ENCODE results near the gene PRSS2. TPM values are rescaled to one million over a fixed set of nuclear protein-coding genes. Genes with fewer than 3 reads are reported as not detected.
"Not testable (repeated sequence)": the region's sequence is repeated elsewhere in the genome, so short reads cannot be mapped to it uniquely, and the experiment has no call there.

Gene PRSS2
- total RNA-seq, 4 donors from 2014 or later, result 2.5 to 78.0 (median 12.0) TPM

DNA sequence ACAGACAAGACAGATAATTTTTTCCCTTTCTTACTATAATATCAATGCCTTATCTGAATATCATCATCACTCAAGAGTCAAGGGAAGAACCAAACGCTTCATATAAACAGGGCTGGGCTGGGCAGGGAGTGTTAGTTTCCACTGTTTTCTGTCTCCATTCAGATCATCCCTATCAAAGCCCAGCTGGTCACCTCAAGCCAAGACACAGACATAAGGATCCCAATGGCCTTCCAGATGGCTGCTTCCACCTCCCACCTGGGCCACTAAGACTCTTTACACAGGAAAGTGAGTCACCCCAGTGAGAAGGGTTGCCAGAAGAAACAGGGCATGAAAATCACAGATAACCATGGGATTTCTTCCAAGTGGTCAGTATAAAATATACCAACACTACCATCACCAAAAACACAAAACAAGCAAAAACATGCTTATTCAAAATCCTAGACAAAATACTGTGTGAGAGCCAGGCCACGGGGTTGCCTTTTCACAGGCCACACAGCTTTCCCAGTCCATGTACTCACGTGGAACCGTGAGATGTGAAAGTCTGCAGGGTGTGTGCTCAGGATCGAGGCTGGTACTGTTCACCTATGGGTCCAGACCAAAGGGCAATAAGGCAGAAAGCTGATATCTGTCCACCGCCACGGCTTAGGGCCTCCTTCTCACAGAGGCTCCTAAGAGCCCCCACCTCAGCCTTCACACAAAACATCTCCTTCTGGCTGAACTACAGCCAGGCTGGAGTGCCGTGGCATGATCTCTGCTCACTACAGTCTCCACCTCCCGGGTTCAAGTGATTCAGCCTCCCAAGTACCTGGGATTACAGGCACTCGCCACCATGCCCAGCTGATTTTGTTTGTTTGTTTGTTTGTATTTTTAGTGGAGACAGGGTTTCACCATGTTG lies 15.8 kb upstream of the PRSS2 start:
- Histone ChIP-seq H3K9me3 (no peaks in the 10 kb centered on the region), H3K4me1 (no peaks in the 10 kb centered on the region), H3K27ac (no peak overlapping the region), H3K4me3 (no peak overlapping the region), H3K27me3 (no peaks in the 10 kb centered on the region), H3K36me3 (no peaks in the 10 kb centered on the region)
- TF ChIP-seq, protein P1, sequence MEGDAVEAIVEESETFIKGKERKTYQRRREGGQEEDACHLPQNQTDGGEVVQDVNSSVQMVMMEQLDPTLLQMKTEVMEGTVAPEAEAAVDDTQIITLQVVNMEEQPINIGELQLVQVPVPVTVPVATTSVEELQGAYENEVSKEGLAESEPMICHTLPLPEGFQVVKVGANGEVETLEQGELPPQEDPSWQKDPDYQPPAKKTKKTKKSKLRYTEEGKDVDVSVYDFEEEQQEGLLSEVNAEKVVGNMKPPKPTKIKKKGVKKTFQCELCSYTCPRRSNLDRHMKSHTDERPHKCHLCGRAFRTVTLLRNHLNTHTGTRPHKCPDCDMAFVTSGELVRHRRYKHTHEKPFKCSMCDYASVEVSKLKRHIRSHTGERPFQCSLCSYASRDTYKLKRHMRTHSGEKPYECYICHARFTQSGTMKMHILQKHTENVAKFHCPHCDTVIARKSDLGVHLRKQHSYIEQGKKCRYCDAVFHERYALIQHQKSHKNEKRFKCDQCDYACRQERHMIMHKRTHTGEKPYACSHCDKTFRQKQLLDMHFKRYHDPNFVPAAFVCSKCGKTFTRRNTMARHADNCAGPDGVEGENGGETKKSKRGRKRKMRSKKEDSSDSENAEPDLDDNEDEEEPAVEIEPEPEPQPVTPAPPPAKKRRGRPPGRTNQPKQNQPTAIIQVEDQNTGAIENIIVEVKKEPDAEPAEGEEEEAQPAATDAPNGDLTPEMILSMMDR (IDR thresholded peaks at IDR 0.05), result no peak
- TF ChIP-seq EP300 (IDR thresholded peaks at IDR 0.05) (no peak), POLR2A (IDR thresholded peaks at IDR 0.05) (no peak)
- DNase-seq (ENCODE audit: low spot score in 2 of 2), result no peak
- WGBS, 2 donors, result 81 to 82% methylated on average over 10 of the region's 10 CpGs

DNA sequence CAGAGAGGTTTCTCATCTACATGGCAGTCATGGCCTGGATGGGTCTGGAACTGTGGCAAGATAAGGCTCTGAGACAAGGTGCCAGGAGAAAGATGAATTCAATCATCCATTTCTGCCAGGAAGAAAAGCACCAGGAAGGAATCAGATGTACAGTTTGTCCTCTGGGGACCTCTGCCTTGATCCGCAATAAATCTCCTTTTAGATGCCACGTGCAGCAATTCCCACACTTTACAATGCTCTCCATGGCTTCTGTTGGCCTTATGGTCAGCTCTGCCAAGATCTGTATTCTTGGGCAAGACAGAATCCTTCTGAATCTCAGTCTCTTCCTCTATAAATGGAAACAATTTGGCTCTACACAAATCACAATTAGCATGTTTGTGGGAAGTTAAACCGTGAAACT lies 12.5 kb upstream of the PRSS2 start:
- not testable (repeated sequence) for H3K9me3 ChIP-seq; H3K27ac ChIP-seq; H3K4me1 ChIP-seq; DNase-seq (ENCODE audit: low spot score in 2 of 2); H3K27me3 ChIP-seq; H3K36me3 ChIP-seq; H3K4me3 ChIP-seq
- 55 to 64% methylated on average over 3 of the region's 3 CpGs for WGBS, 2 donors

DNA sequence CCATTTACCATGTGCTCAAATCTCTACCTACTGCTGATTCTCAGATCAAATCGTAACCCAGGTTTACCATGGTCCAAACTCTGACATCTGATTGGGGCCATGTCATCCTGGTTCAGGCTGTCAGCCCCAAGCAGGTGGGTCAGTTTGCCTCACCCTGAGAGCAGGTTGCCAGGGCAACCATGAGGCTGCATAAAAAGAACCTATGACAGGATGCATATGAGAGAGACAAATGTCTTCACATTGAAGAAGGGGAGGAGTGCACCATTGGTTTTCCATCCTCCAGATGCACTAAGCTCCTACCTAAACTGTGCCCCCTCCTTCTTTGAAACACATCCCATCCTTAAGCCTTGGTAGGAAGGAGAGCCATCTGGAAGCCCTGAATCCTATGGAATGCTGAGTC lies 11.3 kb upstream of the PRSS2 start:
- no peaks in the 10 kb centered on the region for H3K4me1 ChIP-seq
- TF ChIP-seq, protein P1 (IDR thresholded peaks at IDR 0.05), result no peak
- no peak for TF ChIP-seq POLR2A (IDR thresholded peaks at IDR 0.05)
- TF ChIP-seq EP300 (IDR thresholded peaks at IDR 0.05), result no peak
- WGBS, 2 donors, result 87 to 95% methylated on average over 1 of the region's 1 CpG
- H3K36me3 ChIP-seq, result no peaks in the 10 kb centered on the region
- H3K4me3 ChIP-seq, result no peak overlapping the region
- no peak for DNase-seq (ENCODE audit: low spot score in 2 of 2)
- H3K27ac ChIP-seq, result no peak overlapping the region
- no peaks in the 10 kb centered on the region for H3K27me3 ChIP-seq
- H3K9me3 ChIP-seq, result no peaks in the 10 kb centered on the region

DNA sequence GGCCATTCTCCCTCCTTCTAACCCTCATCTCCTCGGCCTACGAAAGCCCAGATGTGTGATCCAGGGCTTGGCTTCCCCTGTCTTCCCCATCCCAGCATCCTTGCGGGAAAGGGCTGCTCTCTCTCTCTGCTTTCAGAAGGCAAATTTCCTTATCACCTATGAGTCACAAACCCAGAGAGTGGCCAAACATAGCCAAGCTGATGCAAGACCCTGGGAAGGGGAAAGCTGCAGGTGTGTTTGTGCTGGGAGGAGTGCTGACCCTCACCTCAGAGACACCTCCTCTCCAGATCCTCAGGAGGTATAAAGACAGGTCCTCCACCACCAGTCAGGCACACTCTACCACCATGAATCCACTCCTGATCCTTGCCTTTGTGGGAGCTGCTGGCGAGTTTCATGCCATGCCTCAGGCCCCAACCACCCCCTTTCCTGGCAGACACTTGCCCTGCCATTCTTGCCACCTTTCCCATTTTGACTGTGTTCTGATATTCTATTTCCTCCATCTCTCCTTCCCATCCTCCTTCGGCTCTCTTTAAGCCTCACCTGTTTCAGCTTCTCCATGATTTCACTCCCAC lies 10.6 kb upstream of the PRSS2 start:
- Histone ChIP-seq H3K27me3 (no peaks in the 10 kb centered on the region), H3K4me3 (no peak overlapping the region), H3K27ac (no peak overlapping the region), H3K9me3 (no peaks in the 10 kb centered on the region), H3K4me1 (no peaks in the 10 kb centered on the region), H3K36me3 (no peaks in the 10 kb centered on the region)
- 84 to 85% methylated on average over 5 of the region's 5 CpGs for WGBS, 2 donors
- TF ChIP-seq EP300 (IDR thresholded peaks at IDR 0.05) (no peak), POLR2A (IDR thresholded peaks at IDR 0.05) (no peak)
- TF ChIP-seq, protein P1 (IDR thresholded peaks at IDR 0.05), result no peak
- no peak for DNase-seq (ENCODE audit: low spot score in 2 of 2)

DNA sequence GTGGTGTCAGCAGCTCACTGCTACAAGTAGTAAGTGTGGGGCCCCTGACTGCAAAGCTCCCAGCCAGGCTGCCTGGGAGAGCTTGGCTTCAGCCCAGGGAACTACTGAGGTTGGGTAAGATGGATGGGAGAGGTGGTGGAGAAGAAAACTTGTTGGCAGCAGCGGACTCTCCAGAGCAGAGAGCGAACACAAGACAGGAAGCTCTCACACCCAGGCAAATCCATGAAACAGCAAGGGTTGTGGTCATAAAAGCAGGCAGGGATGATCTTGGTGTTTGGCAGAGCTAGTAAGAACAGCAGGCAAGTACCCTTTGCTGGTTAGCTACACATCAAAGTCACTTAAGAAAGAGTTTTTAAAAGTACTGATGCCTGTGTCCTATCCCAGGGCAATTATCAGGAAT lies 9.2 kb upstream of the PRSS2 start:
- H3K4me1 ChIP-seq; DNase-seq (ENCODE audit: low spot score in 2 of 2); H3K36me3 ChIP-seq; H3K27ac ChIP-seq; H3K27me3 ChIP-seq; H3K4me3 ChIP-seq; H3K9me3 ChIP-seq: not testable (repeated sequence)
- 55 to 83% methylated on average over 2 of the region's 2 CpGs for WGBS, 2 donors

DNA sequence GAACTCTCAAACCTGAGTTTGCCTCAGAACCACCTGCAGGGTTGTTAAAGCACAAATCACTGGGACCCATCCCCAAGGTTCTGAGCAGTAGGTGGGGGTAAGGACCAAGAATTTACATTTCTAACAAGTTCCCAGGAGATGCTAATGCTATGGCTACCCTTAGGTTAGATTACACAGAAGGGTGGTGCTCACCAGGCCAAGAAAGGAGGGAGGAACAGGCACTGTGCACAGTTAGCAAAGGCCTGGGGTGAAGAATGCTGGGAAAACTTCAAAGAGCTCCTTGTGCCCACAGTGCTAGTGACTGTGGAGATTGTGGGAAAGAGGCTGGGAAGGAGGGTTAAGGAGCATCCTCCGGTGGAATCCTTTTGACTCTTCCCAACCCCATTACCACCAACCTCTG lies 8.7 kb upstream of the PRSS2 start:
- no peak for TF ChIP-seq EP300 (IDR thresholded peaks at IDR 0.05)
- TF ChIP-seq, protein P1 (IDR thresholded peaks at IDR 0.05), result no peak
- TF ChIP-seq POLR2A (IDR thresholded peaks at IDR 0.05), result no peak
- Histone ChIP-seq H3K9me3 (no peaks in the 10 kb centered on the region), H3K27me3 (no peaks in the 10 kb centered on the region), H3K4me3 (no peak overlapping the region), H3K36me3 (no peaks in the 10 kb centered on the region), H3K27ac (no peak overlapping the region), H3K4me1 (no peaks in the 10 kb centered on the region)
- 84 to 100% methylated on average over 1 of the region's 1 CpG for WGBS, 2 donors
- DNase-seq (ENCODE audit: low spot score in 2 of 2), result no peak

Data from tibial nerve (tissue), 4 donors.